HEK293 (cell line): Measurements from ENCODE around the gene WNT16.

Experiments
- CTCF ChIA-PET: fragments of 350-600 bp; formaldehyde crosslinking; extraction: SDS; loops from one replicate; lab custom pipeline; 2021; ENCODE audit warnings: antibody characterized with exemption; lab: Yijun Ruan, JAX
- POLR2A ChIA-PET: fragments of 300-600 bp; formaldehyde crosslinking; extraction: SDS; loops from one replicate; lab custom pipeline; 2020; ENCODE audit warnings: antibody characterized with exemption, inconsistent platforms; lab: Yijun Ruan, JAX
- H3K27ac ChIP-seq: fragments of 200-500 bp; sonication (Bioruptor generic); 2 replicates; pipeline ENCODE4 v1.5.1; 2014; ENCODE audit warnings: low read depth, low read length, control low read depth, inconsistent platforms; ENCODE audit errors: extremely low read depth
- H3K36me3 ChIP-seq, 2 experiments: fragments of 200-500 bp in 1 of 2; sonication (Bioruptor generic) in 1 of 2; 1 replicate in 1 of 2; 2 replicates in 1 of 2; pipeline ENCODE4 v1.5.1; 2014 to 2017; ENCODE audit warnings: inconsistent platforms in 2 of 2, low read length in 2 of 2; ENCODE audit not compliant: control insufficient read depth in 2 of 2, insufficient read depth in 1 of 2
- H3K4me1 ChIP-seq: fragments of 200-500 bp; sonication (Bioruptor generic); 2 replicates; pipeline ENCODE4 v1.5.1; 2014; ENCODE audit warnings: mild to moderate bottlenecking, low read length, inconsistent platforms; ENCODE audit not compliant: control insufficient read depth, insufficient read depth
- H3K4me3 ChIP-seq: 2 replicates; pipeline ENCODE4 v1.5.1; 2011; ENCODE audit warnings: low read depth, mild to moderate bottlenecking, control low read depth, low read length, moderate library complexity
- H3K9me3 ChIP-seq: fragments of 200-500 bp; sonication (Bioruptor generic); 2 replicates; pipeline ENCODE4 v1.5.1; 2014; ENCODE audit warnings: low read depth, low read length, inconsistent platforms; ENCODE audit not compliant: control insufficient read depth, insufficient read depth
- ATF2 ChIP-seq: fragments of 450-650 bp; formaldehyde crosslinking; IDR thresholded peaks from 2 replicates; pipeline ENCODE4 v1.5.1; 2016; ENCODE audit warnings: missing biosample characterization, missing genetic modification characterization, low read depth
- HOXD13 ChIP-seq: sonication (generic); formaldehyde crosslinking; IDR thresholded peaks from 2 replicates; pipeline ENCODE4 v1.8.0; 2022; ENCODE audit warnings: missing genetic modification reagents, borderline replicate concordance
- SALL2 ChIP-seq: fragments of 450-650 bp; formaldehyde crosslinking; IDR thresholded peaks from 2 replicates; pipeline ENCODE4 v1.5.0; 2017; ENCODE audit warnings: missing biosample characterization, mild to moderate bottlenecking, missing genetic modification characterization, borderline replicate concordance
- SCRT2 ChIP-seq: fragments of 450-650 bp; formaldehyde crosslinking; IDR thresholded peaks from 2 replicates; pipeline ENCODE4 v1.5.1; 2016; ENCODE audit warnings: missing biosample characterization, missing genetic modification characterization
- TSHZ1 ChIP-seq: fragments of 450-650 bp; formaldehyde crosslinking; IDR thresholded peaks from 2 replicates; pipeline ENCODE4 v1.5.1; 2016; ENCODE audit warnings: missing biosample characterization, missing genetic modification characterization, borderline replicate concordance
- ZBTB17 ChIP-seq: fragments of 450-650 bp; formaldehyde crosslinking; IDR thresholded peaks from 2 replicates; pipeline ENCODE4 v1.5.1; 2016; ENCODE audit warnings: missing biosample characterization, missing genetic modification characterization
- ZBTB49 ChIP-seq: fragments of 450-650 bp; formaldehyde crosslinking; IDR thresholded peaks from 2 replicates; pipeline ENCODE4 v1.5.1; 2016; ENCODE audit warnings: missing biosample characterization, missing genetic modification characterization, low read depth
- ZNF132 ChIP-seq: fragments of 450-650 bp; formaldehyde crosslinking; IDR thresholded peaks from 2 replicates; pipeline ENCODE4 v1.5.1; 2017; ENCODE audit warnings: missing biosample characterization, missing genetic modification characterization, borderline replicate concordance
- ZNF155 ChIP-seq: fragments of 450-650 bp; formaldehyde crosslinking; IDR thresholded peaks from 2 replicates; pipeline ENCODE4 v1.5.1; 2016; ENCODE audit warnings: missing biosample characterization, missing genetic modification characterization
- ZNF266 ChIP-seq: fragments of 450-650 bp; formaldehyde crosslinking; IDR thresholded peaks from 2 replicates; pipeline ENCODE4 v1.5.1; 2016; ENCODE audit warnings: missing biosample characterization, missing genetic modification characterization, low read depth
- ZNF324 ChIP-seq: fragments of 450-650 bp; formaldehyde crosslinking; IDR thresholded peaks from 2 replicates; pipeline ENCODE4 v1.5.1; 2016; ENCODE audit warnings: missing biosample characterization, missing genetic modification characterization
- ZNF394 ChIP-seq: fragments of 450-650 bp; formaldehyde crosslinking; IDR thresholded peaks from 2 replicates; pipeline ENCODE4 v1.5.1; 2016; ENCODE audit warnings: missing biosample characterization, missing genetic modification characterization, mild to moderate bottlenecking, moderate library complexity, borderline replicate concordance
- ZNF501 ChIP-seq: fragments of 450-650 bp; formaldehyde crosslinking; IDR thresholded peaks from 2 replicates; pipeline ENCODE4 v1.5.1; 2016; ENCODE audit warnings: missing biosample characterization, missing genetic modification characterization
- ZNF626 ChIP-seq: fragments of 450-650 bp; sonication (Bioruptor Pico); formaldehyde crosslinking; IDR thresholded peaks from 2 replicates; pipeline ENCODE4 v1.5.1; 2018; ENCODE audit warnings: missing biosample characterization, missing genetic modification characterization, inconsistent platforms
- TF ChIP-seq, protein P1 (sequence below): fragments of 450-650 bp; formaldehyde crosslinking; IDR thresholded peaks from 2 replicates; pipeline ENCODE4 v1.5.1; 2016; ENCODE audit warnings: missing biosample characterization, missing genetic modification characterization
- TF ChIP-seq, protein P2 (sequence below): fragments of 450-650 bp; formaldehyde crosslinking; IDR thresholded peaks from 2 replicates; pipeline ENCODE4 v1.5.1; 2016; ENCODE audit warnings: missing biosample characterization, missing genetic modification characterization

The WNT16 gene

GRCh38 chr7:121337398-121337797 is 8.6 kb downstream of the WNT16 start (continued):
- no peak for TF ChIP-seq ATF2

DNA sequence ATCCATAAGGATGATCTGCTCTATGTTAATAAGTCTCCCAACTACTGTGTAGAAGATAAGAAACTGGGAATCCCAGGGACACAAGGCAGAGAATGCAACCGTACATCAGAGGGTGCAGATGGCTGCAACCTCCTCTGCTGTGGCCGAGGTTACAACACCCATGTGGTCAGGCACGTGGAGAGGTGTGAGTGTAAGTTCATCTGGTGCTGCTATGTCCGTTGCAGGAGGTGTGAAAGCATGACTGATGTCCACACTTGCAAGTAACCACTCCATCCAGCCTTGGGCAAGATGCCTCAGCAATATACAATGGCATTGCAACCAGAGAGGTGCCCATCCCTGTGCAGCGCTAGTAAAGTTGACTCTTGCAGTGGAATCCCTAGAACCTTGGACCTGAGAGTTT is 10.3 kb downstream of the WNT16 start:
- Histone ChIP-seq H3K9me3 (no peaks in the 10 kb centered on the region), H3K36me3 (no peaks in the 10 kb centered on the region), H3K4me3 (no peak overlapping the region), H3K27ac (no peak overlapping the region), H3K4me1 (no peaks in the 10 kb centered on the region)
- CTCF ChIA-PET = no interaction called here
- POLR2A ChIA-PET = no interaction called here
- TF ChIP-seq, protein P1, sequence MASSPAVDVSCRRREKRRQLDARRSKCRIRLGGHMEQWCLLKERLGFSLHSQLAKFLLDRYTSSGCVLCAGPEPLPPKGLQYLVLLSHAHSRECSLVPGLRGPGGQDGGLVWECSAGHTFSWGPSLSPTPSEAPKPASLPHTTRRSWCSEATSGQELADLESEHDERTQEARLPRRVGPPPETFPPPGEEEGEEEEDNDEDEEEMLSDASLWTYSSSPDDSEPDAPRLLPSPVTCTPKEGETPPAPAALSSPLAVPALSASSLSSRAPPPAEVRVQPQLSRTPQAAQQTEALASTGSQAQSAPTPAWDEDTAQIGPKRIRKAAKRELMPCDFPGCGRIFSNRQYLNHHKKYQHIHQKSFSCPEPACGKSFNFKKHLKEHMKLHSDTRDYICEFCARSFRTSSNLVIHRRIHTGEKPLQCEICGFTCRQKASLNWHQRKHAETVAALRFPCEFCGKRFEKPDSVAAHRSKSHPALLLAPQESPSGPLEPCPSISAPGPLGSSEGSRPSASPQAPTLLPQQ (tag by site-specific recombination) = no peak
- TF ChIP-seq ZBTB17 (tag by site-specific recombination) (no peak), SCRT2 (tag by site-specific recombination) (no peak), ZNF155 (tag by site-specific recombination) (no peak), ZNF324 (tag by site-specific recombination) (no peak), ZNF394 (tag by site-specific recombination) (no peak), ZBTB49 (no peak), SALL2 (tag by site-specific recombination) (no peak), TSHZ1 (no peak), ZNF501 (tag by site-specific recombination) (no peak), ZNF266 (no peak), ZNF626 (tag by site-specific recombination) (no peak), ZNF132 (tag by site-specific recombination) (no peak), HOXD13 (no peak)
- TF ChIP-seq, protein P2, sequence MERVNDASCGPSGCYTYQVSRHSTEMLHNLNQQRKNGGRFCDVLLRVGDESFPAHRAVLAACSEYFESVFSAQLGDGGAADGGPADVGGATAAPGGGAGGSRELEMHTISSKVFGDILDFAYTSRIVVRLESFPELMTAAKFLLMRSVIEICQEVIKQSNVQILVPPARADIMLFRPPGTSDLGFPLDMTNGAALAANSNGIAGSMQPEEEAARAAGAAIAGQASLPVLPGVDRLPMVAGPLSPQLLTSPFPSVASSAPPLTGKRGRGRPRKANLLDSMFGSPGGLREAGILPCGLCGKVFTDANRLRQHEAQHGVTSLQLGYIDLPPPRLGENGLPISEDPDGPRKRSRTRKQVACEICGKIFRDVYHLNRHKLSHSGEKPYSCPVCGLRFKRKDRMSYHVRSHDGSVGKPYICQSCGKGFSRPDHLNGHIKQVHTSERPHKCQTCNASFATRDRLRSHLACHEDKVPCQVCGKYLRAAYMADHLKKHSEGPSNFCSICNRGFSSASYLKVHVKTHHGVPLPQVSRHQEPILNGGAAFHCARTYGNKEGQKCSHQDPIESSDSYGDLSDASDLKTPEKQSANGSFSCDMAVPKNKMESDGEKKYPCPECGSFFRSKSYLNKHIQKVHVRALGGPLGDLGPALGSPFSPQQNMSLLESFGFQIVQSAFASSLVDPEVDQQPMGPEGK (tag by site-specific recombination) = no peak
